Cerebellar nuclear complex (tissue), 1 donor: ENCODE measurements around the gene ATP2C2.
"Not testable (repeated sequence)": the region's sequence is repeated elsewhere in the genome, so short reads cannot be mapped to it uniquely, and the experiment has no call there.

ENCODE experiments used
- DNase-seq, 2 experiments: peaks; one replicate each; lab custom pipeline; 2025; lab: John Stamatoyannopoulos, UW

Gene ATP2C2

GRCh38 chr16:84368308-84368996 is at the start of gene ATP2C2:
TSS of gene ATP2C2 (plus strand) at chr16:84368538. CDS start at chr16:84368616, 78 bp downstream.
- DNase-seq: no peak

GRCh38 chr16:84319146-84319760 is 49.1 kb upstream of the ATP2C2 start:
- DNase-seq: no peak

DNA sequence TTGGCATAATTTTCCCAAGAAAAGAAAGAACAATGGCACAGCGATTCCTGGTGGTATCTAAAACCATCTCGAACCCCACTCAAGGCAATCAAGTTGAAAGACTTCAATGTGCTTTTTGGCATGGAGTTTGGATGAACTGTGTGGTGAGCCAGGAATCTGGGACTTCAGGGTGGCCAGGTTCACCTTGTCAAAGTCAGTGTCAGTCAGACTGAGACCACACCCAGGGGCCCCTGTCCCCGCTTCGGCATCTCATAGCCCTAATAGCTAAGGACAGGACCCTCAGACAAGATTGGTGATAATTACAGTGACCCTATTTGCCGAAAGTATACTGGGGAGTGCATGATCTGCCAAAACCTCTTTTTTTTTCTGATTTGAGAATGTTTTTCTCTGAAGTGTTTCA is 47.8 kb upstream of the ATP2C2 start:
- DNase-seq: no peak

DNA sequence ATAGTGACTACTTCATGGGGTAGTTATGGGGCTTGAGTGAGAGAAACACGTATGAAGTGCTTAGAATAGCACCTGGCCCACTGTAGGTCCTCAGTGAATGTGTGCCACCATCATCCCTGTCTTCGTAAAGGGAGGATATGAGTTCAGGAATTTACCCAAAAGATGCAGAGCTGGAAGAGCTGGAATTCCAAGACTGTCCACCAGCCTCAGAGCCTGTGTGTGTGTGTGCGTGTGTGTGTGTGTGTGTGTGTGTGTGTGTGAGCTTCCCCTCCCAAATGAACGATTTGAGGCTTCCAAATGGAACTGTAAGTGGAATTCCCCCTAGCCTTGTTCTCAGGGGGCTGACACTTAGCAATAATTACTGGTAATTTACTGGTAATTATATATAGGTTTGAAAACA is 46.4 kb upstream of the ATP2C2 start:
- no peak for DNase-seq

- no peak for DNase-seq
Measured at GRCh38 chr16:84322749-84323148, 45.6 kb upstream of the ATP2C2 start.

GRCh38 chr16:84323606-84324005 is 44.7 kb upstream of the ATP2C2 start:
- DNase-seq: no peak

GRCh38 chr16:84324434-84325262 is 43.7 kb upstream of the ATP2C2 start:
- DNase-seq: no peak

- no peak for DNase-seq
Measured at GRCh38 chr16:84326545-84326944, 41.8 kb upstream of the ATP2C2 start.

GRCh38 chr16:84327926-84328505 is 40.3 kb upstream of the ATP2C2 start:
- no peak for DNase-seq

GRCh38 chr16:84329016-84329415 is 39.3 kb upstream of the ATP2C2 start:
- no peak for DNase-seq

DNA sequence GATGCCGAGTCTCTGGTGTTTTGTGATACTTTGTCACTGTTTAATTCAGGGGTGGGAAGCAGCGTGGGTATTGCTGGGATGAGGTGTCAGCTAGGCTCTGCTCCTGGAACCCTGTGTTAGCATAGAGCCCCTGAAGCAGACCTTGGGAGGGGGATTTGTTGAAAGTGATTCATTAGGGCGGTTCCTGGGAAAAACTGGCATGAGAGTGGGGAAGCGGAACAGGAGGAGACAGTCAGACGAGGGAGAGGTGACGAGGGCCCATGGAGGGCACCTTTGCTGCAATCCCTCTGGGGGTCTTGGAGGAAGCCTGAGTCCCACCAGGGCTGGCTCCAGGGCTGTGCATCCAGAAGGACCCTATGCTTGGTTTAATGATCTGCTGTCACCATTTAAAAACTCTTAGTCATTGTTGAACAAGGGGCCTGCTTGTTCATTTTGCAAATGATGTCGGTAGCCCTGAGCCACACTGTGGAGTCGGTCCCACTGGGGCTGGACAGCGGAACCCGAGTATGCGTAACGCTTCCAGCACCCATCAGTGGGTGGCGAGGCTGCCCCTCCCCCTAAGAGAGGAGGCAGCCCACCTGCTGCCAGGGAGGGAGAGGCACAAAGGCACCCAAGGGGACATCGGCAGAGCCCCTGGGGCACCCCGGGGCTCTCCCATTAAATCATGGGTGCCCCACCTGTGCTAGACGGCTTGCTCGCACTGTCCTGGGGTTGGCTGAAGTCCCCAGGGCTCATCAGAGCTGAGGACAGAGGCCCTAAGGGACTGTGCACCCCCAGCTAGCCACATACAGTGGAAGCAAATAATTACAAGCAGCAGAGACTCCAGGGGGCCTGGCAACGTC is 38.3 kb upstream of the ATP2C2 start:
- DNase-seq: no peak

DNA sequence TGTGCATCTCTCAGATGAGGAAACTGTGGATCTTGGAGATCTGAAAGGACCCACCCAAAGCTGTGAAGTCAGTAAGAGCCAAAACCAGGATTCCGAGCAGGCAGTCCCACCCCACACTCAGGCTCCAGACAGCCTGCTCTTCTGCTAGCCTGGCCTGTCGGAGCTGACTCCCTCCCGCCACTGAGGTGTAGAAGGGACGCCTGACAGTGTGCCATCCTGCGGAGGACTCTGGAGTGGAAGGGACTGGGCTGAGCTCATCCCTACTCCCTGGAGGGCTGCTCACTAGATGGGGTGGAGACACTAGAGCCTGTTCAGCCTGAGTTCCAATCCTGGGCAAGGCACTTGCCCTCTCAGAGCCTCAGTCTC is 37.7 kb upstream of the ATP2C2 start:
- no peak for DNase-seq

DNA sequence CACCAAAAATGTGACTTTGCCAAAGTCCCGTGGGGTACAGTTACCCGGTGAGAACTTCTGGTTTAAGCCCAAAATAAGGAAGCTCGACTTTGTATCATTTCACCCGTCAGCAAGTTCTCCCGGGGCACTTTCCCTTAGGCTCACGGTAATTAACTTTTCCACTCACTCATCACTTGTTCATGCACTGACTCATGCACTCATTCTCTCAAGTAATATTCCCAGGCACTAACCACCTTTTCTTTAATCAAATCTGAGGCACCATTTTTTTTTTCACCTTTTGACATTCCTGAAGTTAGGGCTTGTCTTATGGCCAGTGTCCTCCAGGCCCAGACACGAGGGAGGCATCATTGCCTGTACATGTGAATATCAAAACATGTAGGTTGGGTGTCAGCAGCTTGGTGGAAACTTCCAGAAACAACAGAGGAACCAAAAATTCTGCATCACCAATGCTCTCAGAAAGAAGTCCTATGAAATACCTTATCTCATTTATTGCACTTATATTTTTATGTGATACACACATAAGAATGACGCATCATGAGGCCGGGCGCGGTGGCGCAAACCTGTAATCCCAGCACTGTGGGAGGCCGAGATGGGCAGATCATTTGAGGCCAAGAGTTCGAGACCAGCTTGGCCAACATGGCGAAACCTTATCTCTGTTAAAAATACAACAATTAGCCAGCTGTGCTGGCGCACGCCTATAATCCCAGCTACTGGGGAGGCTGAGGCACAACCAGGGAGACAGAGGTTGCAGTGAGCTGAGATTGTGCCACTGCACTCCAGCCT is 36.1 kb upstream of the ATP2C2 start:
- no peak for DNase-seq

- DNase-seq: no peak
Measured at GRCh38 chr16:84332975-84333684, 35.2 kb upstream of the ATP2C2 start.

- no peak for DNase-seq
Measured at GRCh38 chr16:84334058-84334457, 34.3 kb upstream of the ATP2C2 start.

- no peak for DNase-seq
Measured at GRCh38 chr16:84334482-84334881, 33.9 kb upstream of the ATP2C2 start.

DNA sequence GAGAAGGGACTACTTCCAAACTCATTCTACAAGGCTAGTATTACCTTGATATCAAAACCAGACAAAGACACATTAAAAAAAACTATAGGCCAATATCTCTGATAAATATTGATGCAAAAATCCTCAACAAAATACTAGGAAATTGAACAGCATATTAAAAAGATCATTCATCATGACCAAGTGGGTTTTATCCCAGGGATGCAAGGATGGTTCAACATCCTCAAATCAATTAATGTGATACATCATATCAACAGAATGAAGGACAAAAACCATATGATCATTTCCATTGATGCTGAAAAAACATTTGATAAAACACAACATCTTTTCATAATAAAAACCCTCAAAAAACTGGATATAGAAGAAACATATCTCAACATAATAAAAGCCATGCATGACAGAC is 31.1 kb upstream of the ATP2C2 start:
- not testable (repeated sequence) for DNase-seq

DNA sequence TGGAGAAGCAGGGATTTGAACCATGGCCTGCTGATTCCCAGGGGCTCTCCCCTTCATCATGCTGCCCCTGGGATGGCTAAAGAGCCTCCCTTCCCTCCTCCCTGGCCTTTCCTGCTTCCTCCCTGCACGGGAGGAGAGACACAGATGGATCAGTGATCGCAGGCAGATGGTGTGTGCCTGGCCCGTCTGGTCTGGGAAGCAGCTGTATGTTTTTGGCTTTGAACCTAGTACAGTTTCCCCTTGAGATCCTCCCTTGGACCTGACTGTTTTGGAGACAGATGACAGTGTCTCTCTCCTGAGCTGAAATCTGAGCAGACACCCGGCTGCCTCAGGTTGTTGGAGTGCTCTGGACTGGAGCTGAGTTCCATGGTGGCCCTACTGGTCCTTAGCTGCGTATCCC is 29.0 kb upstream of the ATP2C2 start:
- DNase-seq: no peak

- no peak for DNase-seq
Measured at GRCh38 chr16:84339766-84340165, 28.6 kb upstream of the ATP2C2 start.

GRCh38 chr16:84340325-84341040 is 27.9 kb upstream of the ATP2C2 start:
- no peak for DNase-seq
